Calu3 (cell line): ENCODE data around the gene KCNQ4. TPM values are rescaled to one million over a fixed set of nuclear protein-coding genes. Genes with fewer than 3 reads are reported as not detected.

Experiments
- BruUV-seq: library from RNA; stranded (reverse); fragments of 400-500 nt; replicated peaks from 2 replicates; lab custom pipeline; 2021; lab: Mats Ljungman, UMichigan
- CTCF ChIA-PET: fragments of 300-600 bp; sonication (Branson Sonifier 250); formaldehyde crosslinking; loops from one replicate; lab custom pipeline; 2022; ENCODE audit warnings: antibody characterized with exemption; lab: Charles Lee
- DNase-seq: peaks from one replicate; pipeline ENCODE4 v3.0.0; 2022
- H3K27ac Mint-ChIP-seq: one replicate; pipeline ENCODE4 v1.8.0; 2022; ENCODE audit warnings: mixed read lengths; ENCODE audit not compliant: unreplicated experiment
- H3K27me3 Mint-ChIP-seq: one replicate; pipeline ENCODE4 v1.8.0; 2022; ENCODE audit warnings: mixed read lengths; ENCODE audit not compliant: unreplicated experiment
- H3K36me3 Mint-ChIP-seq: one replicate; pipeline ENCODE4 v1.8.0; 2022; ENCODE audit warnings: mild to moderate bottlenecking, moderate library complexity, mixed read lengths; ENCODE audit not compliant: insufficient read depth, unreplicated experiment
- H3K4me1 Mint-ChIP-seq: one replicate; pipeline ENCODE4 v1.8.0; 2022; ENCODE audit warnings: mild to moderate bottlenecking, low read depth, mixed read lengths; ENCODE audit not compliant: unreplicated experiment
- H3K4me3 Mint-ChIP-seq: one replicate; pipeline ENCODE4 v1.8.0; 2022; ENCODE audit warnings: mild to moderate bottlenecking, low read depth, moderate library complexity, mixed read lengths; ENCODE audit not compliant: unreplicated experiment
- H3K9me3 Mint-ChIP-seq: one replicate; pipeline ENCODE4 v1.8.0; 2022; ENCODE audit warnings: low read depth, mixed read lengths; ENCODE audit not compliant: unreplicated experiment
- intact Hi-C: fragments of 100-400 bp; cut with micrococcal nuclease; formaldehyde crosslinking; loops from one replicate; pipeline ENCODE4 v1.10.0; 2022; ENCODE audit not compliant: unreplicated experiment
- total RNA-seq: library from RNA; stranded (reverse); gene quantifications from 2 replicates; pipeline ENCODE4 v1.2.3, GENCODE V29; 2022
- TF ChIP-seq, protein P1 (sequence below): fragments of 200-600 bp; IDR thresholded peaks from one replicate; pipeline ENCODE4 v1.8.0; 2022; ENCODE audit warnings: antibody characterized with exemption; ENCODE audit not compliant: unreplicated experiment

Gene KCNQ4
- total RNA-seq, 1 experiment from 2014 or later: 0.92 TPM

DNA sequence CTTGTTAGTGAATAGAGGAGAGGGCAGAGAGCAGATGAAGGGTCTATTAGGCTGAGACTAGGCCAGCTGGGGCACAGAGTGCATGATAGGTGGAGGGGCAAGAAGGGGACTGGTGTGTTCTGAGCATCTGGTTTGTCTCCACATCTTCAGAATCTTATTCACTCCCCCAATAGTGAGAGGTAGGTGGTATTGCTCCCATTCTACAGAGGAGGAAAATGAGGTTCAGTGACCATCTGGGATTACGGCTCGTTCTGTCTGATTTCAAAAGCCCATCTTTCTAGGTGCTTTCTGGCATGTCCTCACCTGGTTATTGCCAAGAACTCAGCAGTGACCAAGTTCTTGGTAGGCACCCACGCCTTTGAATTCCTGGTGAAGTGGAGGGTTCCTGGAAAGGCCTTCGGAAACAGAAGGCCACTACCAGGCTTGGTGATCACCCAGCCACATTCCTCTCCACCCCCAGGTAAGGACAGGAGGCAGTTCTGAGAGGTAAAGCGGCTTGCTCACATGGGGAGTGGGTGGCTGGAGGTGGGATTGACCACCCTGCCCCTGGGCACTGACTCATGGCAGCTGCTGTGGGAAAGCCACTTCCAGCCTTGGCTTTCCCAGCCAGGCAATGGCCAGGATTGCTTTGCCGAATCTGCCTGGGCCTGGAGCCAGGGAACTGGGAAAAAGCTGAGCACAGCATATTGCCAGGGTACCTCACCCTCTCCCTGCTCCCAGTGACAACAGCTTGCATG, 97.4 kb downstream of the KCNQ4 start:
- peaks cover 45% of the 10 kb centered on the region for H3K4me1 Mint-ChIP-seq
- no TSS peak for BruUV-seq
- H3K36me3 Mint-ChIP-seq: peaks cover 1% of the 10 kb centered on the region
- CTCF ChIA-PET: no interaction called here
- H3K4me3 Mint-ChIP-seq: no peak overlapping the region
- H3K27me3 Mint-ChIP-seq: no peaks in the 10 kb centered on the region
- H3K27ac Mint-ChIP-seq: no peak overlapping the region
- no peak for DNase-seq
- no peaks in the 10 kb centered on the region for H3K9me3 Mint-ChIP-seq
- TF ChIP-seq, protein P1, sequence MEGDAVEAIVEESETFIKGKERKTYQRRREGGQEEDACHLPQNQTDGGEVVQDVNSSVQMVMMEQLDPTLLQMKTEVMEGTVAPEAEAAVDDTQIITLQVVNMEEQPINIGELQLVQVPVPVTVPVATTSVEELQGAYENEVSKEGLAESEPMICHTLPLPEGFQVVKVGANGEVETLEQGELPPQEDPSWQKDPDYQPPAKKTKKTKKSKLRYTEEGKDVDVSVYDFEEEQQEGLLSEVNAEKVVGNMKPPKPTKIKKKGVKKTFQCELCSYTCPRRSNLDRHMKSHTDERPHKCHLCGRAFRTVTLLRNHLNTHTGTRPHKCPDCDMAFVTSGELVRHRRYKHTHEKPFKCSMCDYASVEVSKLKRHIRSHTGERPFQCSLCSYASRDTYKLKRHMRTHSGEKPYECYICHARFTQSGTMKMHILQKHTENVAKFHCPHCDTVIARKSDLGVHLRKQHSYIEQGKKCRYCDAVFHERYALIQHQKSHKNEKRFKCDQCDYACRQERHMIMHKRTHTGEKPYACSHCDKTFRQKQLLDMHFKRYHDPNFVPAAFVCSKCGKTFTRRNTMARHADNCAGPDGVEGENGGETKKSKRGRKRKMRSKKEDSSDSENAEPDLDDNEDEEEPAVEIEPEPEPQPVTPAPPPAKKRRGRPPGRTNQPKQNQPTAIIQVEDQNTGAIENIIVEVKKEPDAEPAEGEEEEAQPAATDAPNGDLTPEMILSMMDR: no peak
- intact Hi-C loops: no loop called here

DNA sequence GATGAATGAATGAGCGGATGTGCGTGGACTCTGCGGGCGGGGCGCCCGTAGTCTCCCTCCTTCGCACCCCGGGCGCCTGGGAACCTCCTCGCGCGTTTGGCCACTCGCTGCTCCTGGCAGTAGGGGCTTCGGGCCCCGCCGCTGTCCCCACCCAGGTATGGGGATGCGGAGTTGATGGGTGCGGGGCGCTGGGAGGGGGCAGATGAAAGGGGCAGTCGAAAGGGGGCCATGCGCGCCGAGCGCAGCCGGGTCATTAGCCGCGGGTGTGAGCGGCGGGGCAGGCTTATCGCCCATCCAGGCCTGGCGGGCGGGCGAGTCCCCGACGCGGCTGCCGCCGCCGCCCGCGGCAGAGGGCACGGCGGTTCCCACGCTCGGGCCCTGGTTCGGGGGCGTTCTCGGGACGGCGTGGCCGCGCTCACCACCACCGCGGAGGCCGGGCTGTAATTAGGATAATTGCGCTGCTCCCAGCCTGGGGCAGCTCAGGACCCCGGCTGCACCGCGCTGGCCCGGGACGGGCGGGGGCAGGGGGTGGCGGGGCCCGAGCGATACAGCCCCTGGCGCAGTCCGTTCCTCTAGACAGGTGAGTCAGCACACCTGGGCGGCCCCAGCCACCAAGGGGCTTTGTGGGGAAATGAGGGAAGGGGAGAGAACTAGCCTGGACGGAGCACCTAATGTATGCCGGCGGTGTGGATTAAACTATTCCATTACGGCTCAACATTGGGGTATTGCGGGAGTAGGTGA, 100.6 kb downstream of the KCNQ4 start:
- H3K9me3 Mint-ChIP-seq: no peaks in the 10 kb centered on the region
- H3K36me3 Mint-ChIP-seq: no peaks in the 10 kb centered on the region
- no peak for DNase-seq
- H3K4me1 Mint-ChIP-seq: peaks cover 45% of the 10 kb centered on the region
- CTCF ChIA-PET: no interaction called here
- TF ChIP-seq, protein P1: no peak
- no peak overlapping the region for H3K4me3 Mint-ChIP-seq
- H3K27me3 Mint-ChIP-seq: no peaks in the 10 kb centered on the region
- no peak overlapping the region for H3K27ac Mint-ChIP-seq
- intact Hi-C loops: no loop called here
- BruUV-seq: no TSS peak

DNA sequence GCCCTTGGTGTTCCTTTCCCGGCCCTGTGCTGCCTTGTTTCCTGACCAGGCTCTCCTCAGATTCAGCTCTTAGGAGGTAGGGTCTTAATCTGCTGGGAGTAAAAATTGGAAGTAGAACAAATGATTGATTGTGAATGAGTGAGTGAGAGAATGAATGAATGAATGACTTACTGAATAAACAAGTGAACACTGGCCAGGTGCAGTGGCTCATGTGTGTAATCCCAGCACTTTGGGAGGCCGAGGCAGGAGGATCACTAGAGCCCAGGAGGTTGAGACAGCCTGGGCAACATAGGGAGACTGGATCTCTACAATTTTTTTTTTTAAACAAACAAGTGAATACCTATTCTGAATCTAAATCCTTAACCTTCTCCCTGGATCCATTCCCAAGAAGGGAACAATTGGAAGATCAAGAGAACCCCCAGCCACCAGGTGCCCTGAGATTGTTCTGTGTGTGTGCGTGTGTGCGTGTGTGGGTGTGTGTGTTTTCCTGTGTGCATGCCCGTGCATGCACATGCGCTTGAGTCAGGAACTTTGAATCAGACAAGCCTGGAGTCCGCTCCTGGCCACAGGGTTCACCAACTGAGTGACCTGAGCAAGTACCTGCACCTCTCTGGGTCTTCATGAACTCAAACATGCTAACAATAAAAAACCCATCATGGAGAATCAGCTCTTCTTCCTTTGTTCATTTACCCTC, 102.9 kb downstream of the KCNQ4 start:
- no peak for DNase-seq
- no peaks in the 10 kb centered on the region for H3K27me3 Mint-ChIP-seq
- H3K9me3 Mint-ChIP-seq: no peaks in the 10 kb centered on the region
- CTCF ChIA-PET: no interaction called here
- intact Hi-C loops: no loop called here
- no TSS peak for BruUV-seq
- peaks cover 56% of the 10 kb centered on the region for H3K4me1 Mint-ChIP-seq
- H3K27ac Mint-ChIP-seq: no peak overlapping the region
- no peak overlapping the region for H3K4me3 Mint-ChIP-seq
- TF ChIP-seq, protein P1: no peak
- no peaks in the 10 kb centered on the region for H3K36me3 Mint-ChIP-seq

DNA sequence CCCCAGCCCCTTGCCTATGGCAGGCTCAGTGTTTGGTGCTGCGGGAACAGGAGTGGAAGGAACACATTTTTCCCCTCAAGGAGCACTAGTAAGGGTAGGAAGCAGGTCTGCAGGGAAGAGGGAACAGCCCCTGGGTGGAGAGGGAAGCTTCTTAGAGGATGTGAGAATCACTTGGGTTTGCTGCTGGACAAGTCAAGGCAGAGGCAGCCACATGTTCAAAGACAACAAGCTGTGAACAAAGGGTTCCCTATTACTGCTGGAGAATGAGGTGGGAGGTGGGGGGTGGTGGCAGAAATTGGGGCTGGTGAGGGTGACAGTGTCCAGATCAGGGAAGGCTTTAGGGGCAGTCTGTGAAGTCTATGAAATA, 103.4 kb downstream of the KCNQ4 start:
- DNase-seq: no peak
- H3K27me3 Mint-ChIP-seq: no peaks in the 10 kb centered on the region
- CTCF ChIA-PET: no interaction called here
- TF ChIP-seq, protein P1: no peak
- intact Hi-C loops: no loop called here
- no peaks in the 10 kb centered on the region for H3K36me3 Mint-ChIP-seq
- no peak overlapping the region for H3K27ac Mint-ChIP-seq
- no TSS peak for BruUV-seq
- no peak overlapping the region for H3K4me3 Mint-ChIP-seq
- H3K9me3 Mint-ChIP-seq: no peaks in the 10 kb centered on the region
- H3K4me1 Mint-ChIP-seq: peaks cover 60% of the 10 kb centered on the region
